H1 (cell line): ENCODE measurements around the gene KIAA0513. TPM values are rescaled to one million over a fixed set of nuclear protein-coding genes. Genes with fewer than 3 reads are reported as not detected.

Experiments
- CHD7 ChIP-seq: fragments of 300-600 bp; sonication (generic); IDR thresholded peaks from 2 replicates; pipeline ENCODE4 v1.7.1; 2012; ENCODE audit warnings: low read length, moderate library complexity, mild to moderate bottlenecking, inconsistent platforms; ENCODE audit not compliant: insufficient replicate concordance
- polyA plus RNA-seq, 7 experiments: library from polyadenylated mRNA; depleted of rRNA in 3 of 7; stranded (reverse) in 5 of 7; unstranded in 2 of 7; fragments of >200 nt in 5 of 7; fragments of 200-250 nt in 2 of 7; gene quantifications; 1 replicate in 5 of 7; 2 replicates in 1 of 7; 4 replicates in 1 of 7; pipeline versions ENCODE4 v1.2.1 to v1.2.3, GENCODE V29; 2011 to 2013; ENCODE audit warnings: missing spikeins in 2 of 7, mixed read lengths in 2 of 7
- total RNA-seq: library from RNA; stranded (reverse); fragmentation: NEBNext Ultra II Directional; extraction: Animal tissue kit (Norgen Biotek cat#: 25700); gene quantifications from 2 replicates; pipeline ENCODE4 v1.2.1, GENCODE V29; 2021

The KIAA0513 gene
- total and polyA plus RNA-seq, 2 of the 8 experiments (the other 6 are each of a cell fraction or from before 2014, with no cell fraction given): 2.1 to 6.1 TPM

- TF ChIP-seq CHD7: no peak
Measured at GRCh38 chr16:84992717-84993075, 34.9 kb upstream of the KIAA0513 start (continued).
